Inflammatory macrophage (primary cell): ENCODE results near the gene ACTL8.

Experiments used
- DNase-seq, 2 donors: peaks; one replicate each; pipeline ENCODE4 v3.0.0-alpha.2; 2020 to 2022

Gene ACTL8

GRCh38 chr1:17846341-17846740 lies 91.2 kb downstream of the ACTL8 start:
- no peak for DNase-seq

DNA sequence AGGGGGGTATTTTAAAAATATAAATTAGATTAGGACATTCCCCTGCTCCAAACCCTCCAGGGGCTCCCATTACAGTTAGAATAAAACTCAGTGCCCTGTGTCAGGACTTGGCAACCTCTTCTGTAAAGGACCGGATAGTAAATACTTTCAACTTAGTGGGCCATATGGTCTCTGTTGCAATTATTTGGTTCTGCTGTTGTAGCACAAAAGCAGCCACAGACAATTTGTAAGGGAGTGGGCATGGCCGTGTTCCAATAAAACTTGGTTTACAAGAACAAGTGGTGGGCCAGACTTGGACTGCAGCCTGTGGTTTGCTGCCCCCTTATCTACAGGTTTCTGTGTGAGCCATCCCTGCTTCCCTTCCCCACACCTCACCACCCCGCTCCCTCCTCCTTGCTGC lies 92.0 kb downstream of the ACTL8 start:
- no peak for DNase-seq

- DNase-seq, result no peak
Observed at GRCh38 chr1:17849216-17849615, 94.1 kb downstream of the ACTL8 start.

DNA sequence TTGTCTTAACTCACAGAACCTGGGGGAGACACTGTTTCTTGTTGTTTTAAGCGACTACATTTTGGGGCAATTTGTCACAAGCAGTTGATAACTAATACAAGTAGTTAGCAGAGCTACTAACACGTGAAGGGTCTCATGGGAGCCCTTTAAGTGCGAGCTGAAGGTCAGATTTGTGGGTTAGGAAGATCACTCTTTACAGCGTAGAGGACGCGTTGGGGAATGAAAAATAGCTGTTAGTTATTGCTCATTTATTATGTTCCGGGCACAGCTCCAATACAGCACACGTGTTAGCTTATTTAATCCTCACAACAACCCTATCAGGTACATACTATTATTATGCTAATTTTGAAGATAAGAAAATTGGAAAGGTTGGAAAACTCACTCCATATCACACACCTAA lies 95.9 kb downstream of the ACTL8 start:
- no peak for DNase-seq

GRCh38 chr1:17852383-17852782 lies 97.2 kb downstream of the ACTL8 start:
- no peak for DNase-seq

GRCh38 chr1:17853241-17853935 lies 98.3 kb downstream of the ACTL8 start:
- no peak for DNase-seq

GRCh38 chr1:17856496-17857108 lies 101.5 kb downstream of the ACTL8 start:
- DNase-seq, result no peak

DNA sequence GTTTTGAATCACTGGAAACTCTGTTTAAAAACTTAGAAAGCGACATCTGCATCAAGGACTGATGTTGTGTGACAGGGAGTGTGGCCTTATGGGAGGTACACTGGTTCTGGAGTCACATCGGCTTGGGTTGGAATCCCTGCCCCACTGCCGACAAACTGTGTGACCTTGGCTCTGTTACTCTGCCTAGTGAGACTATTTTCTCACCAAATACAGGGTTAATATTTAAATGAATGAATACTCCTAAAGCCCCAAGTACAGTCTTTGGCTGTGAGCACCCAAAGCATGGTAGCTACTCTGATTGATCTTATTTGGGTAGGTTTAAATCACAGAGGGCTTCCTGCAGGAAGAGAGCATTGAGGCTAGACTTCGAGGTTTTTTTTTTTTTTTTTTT lies 102.0 kb downstream of the ACTL8 start:
- DNase-seq, result no peak

GRCh38 chr1:17857996-17858395 lies 102.9 kb downstream of the ACTL8 start:
- no peak for DNase-seq

GRCh38 chr1:17860812-17861211 lies 105.7 kb downstream of the ACTL8 start:
- DNase-seq, result no peak

GRCh38 chr1:17861685-17862084 lies 106.6 kb downstream of the ACTL8 start:
- DNase-seq, result no peak

GRCh38 chr1:17862121-17862520 lies 107.0 kb downstream of the ACTL8 start:
- no peak for DNase-seq

DNA sequence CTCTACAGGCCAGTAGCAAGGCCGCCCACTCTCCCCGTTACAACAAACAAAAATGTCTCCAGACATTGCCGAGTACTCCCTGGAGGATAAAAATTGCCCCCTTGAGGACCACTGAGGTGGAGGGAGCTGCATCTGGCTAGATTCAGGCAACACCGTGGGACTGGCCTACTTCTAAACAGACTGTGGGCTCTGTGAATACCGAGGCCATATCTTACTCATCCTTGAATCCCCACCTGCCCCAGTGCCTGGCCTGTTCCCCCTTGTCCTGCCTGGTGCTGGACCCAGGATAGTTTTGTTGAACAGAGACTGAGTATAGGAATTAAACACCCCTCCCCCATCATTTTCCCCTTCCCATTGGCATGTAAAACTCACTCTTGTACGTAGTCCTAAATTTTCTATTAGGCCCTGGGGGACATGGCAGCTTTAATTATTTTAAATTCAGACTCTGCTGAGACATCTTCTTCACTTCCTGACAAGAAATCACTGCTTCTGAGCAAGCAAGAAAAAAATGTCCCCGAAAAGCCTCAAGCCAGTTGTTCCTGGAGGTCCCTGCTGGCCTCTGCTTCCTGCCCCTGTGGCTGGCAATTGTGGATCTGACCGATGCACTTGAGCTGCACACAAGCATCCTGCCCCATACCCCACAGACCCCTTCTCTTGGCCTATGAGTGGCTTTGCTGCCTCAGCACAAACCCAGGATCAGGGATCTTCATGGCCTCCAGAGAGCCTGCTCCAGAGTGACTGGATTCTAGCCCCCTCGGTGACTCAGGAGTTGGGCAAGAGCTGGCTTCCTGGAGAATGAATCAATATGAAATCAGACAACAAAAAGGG lies 111.0 kb downstream of the ACTL8 start:
- DNase-seq, result no peak

- no peak for DNase-seq
Observed at GRCh38 chr1:17866740-17867029, 111.6 kb downstream of the ACTL8 start.

- no peak for DNase-seq
Observed at GRCh38 chr1:17867470-17867869, 112.3 kb downstream of the ACTL8 start.

DNA sequence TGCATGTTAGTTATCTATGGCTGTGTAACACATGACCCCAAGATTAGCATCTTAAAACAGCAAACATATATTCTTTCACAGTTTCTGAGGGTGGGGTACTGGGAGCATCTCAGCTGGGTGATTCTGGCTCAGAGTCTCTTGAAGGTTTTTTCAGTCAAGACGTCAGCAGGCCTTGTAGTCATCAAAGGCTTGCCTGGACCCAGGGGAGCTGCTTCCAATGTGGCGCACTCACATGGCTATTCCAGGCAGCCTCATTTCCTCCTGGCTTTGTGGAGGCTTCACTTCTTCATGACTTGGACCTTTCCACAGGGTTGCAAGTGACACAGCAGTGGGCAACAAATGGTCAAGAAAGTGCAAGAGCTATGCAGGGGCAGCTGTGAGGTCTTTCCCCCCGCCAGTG lies 114.7 kb downstream of the ACTL8 start:
- no peak for DNase-seq

DNA sequence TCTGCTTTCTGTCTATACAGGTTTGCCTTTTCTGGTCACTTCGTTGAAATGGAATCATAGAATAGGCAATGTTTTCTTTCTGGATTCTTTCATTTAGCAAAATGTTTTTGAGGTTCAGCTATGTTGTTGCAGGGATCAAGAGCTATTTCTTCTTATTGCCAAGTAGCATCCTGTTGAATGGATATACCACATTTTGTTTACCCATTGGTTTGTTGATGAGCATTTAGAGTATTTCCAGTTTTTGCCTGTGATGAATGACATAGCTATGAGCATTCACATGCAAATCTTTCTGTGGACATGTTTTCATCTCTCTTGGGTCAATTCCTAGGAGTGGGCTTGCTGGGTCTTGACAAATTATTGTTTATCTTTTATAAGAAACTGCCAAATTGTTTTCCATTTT lies 115.5 kb downstream of the ACTL8 start:
- no peak for DNase-seq

DNA sequence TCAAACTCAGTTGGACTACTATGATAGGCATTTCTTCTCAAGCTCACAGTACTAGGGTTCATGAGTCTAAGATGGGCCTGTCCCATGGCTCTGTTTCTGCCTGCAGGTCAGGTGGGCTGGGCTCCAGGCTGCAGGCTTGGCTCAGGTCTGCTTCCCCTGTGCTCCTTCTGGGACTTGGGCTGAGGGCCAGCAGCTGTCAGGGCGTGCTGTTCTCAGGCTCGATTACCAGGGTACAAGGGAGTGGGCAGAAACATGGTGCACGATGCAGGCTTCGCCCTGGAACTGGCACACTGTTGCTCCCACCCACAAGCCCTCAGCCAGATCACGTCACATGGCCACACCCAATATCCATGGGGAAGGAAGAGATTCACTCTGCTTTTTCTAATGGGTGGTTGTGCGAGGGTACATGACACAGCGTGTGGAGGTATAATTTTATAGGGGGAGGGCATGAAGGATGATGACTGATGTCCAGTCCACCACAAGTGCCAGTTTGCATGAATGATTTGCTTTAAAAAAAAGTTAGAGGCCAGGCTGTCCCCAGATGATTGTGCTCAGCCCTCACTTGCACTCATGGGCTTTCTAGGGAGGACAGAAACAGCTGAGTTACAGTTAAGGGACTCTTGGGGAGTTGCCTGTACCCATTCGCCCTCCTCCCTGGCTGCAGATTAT lies 118.0 kb downstream of the ACTL8 start:
- no peak for DNase-seq

DNA sequence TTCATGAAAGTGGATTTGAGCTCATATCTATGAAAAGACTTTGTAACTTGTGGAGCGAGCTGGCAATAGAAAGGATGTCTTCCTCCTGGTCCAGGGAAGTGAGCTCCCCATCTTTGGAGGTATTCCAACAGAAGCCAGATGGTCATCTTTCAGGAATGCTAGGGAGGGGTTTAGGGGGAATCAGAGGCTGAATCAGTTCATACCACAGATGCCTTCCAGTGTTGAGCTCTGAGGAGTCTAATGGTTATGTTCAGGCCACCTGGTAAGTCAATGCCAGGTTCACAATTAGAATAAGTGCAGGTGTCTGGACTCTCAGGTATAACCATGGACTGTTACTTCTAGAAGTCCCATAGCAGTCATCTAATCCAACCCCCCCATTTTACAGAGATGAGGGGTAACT lies 119.1 kb downstream of the ACTL8 start:
- DNase-seq, result no peak

GRCh38 chr1:17874710-17875109 lies 119.6 kb downstream of the ACTL8 start:
- no peak for DNase-seq

- DNase-seq, result no peak
Observed at GRCh38 chr1:17875171-17875881, 120.2 kb downstream of the ACTL8 start.

GRCh38 chr1:17875882-17876280 lies 120.7 kb downstream of the ACTL8 start:
- no peak for DNase-seq
